Measurements from ENCODE around the gene ATP6V0A1. TPM values are rescaled to one million over a fixed set of nuclear protein-coding genes. Genes with fewer than 3 reads are reported as not detected.

The ATP6V0A1 gene
- total RNA-seq, 1 experiment from 2014 or later = 53.4 TPM

DNA sequence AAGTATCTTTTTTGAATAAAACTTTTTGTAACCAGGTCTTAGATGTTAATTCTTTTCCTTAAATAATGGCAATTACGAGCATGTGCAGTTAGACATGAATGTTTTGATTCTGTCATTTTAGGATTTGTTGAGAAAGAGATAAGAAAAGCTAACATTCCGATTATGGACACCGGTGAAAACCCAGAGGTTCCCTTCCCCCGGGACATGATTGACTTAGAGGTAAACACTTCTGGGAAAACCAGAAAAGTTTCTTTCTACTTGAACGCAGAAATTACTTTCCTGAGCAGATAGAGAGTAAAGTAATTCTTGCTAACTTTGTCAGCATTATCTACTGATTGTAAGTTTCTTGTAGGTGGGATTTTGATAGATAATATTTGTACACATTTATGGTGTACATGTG lies 9.2 kb downstream of the ATP6V0A1 start:
- DNase-seq (ENCODE audit: low read depth, low spot score) (no peak), ATAC-seq (no peak)
- intact Hi-C loops (cut with micrococcal nuclease; ENCODE audit: unreplicated experiment) = no loop called here
- Histone ChIP-seq H3K4me3 (ENCODE audit: low read depth in 2 of 2, low read length in 2 of 2) (no peak overlapping the region), H3K4me1 (ENCODE audit: control insufficient read depth, insufficient read depth, low read length) (no peaks in the 10 kb centered on the region), H3K9me3 (ENCODE audit: control insufficient read depth, insufficient read depth, low read depth, low read length) (no peaks in the 10 kb centered on the region), H3K27ac (ENCODE audit: low read length) (no peak overlapping the region), H3K36me3 (ENCODE audit: control insufficient read depth, insufficient read depth, low read length) (peaks cover 12% of the 10 kb centered on the region; the same call in 1 of the 2 replicates), H3K27me3 (ENCODE audit: control insufficient read depth, insufficient read depth, low read length) (no peaks in the 10 kb centered on the region)
- POLR2A ChIA-PET = no interaction called here
- TF ChIP-seq, protein P1, sequence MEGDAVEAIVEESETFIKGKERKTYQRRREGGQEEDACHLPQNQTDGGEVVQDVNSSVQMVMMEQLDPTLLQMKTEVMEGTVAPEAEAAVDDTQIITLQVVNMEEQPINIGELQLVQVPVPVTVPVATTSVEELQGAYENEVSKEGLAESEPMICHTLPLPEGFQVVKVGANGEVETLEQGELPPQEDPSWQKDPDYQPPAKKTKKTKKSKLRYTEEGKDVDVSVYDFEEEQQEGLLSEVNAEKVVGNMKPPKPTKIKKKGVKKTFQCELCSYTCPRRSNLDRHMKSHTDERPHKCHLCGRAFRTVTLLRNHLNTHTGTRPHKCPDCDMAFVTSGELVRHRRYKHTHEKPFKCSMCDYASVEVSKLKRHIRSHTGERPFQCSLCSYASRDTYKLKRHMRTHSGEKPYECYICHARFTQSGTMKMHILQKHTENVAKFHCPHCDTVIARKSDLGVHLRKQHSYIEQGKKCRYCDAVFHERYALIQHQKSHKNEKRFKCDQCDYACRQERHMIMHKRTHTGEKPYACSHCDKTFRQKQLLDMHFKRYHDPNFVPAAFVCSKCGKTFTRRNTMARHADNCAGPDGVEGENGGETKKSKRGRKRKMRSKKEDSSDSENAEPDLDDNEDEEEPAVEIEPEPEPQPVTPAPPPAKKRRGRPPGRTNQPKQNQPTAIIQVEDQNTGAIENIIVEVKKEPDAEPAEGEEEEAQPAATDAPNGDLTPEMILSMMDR (IDR thresholded peaks at IDR 0.05) = no peak
- TF ChIP-seq, protein P2, sequence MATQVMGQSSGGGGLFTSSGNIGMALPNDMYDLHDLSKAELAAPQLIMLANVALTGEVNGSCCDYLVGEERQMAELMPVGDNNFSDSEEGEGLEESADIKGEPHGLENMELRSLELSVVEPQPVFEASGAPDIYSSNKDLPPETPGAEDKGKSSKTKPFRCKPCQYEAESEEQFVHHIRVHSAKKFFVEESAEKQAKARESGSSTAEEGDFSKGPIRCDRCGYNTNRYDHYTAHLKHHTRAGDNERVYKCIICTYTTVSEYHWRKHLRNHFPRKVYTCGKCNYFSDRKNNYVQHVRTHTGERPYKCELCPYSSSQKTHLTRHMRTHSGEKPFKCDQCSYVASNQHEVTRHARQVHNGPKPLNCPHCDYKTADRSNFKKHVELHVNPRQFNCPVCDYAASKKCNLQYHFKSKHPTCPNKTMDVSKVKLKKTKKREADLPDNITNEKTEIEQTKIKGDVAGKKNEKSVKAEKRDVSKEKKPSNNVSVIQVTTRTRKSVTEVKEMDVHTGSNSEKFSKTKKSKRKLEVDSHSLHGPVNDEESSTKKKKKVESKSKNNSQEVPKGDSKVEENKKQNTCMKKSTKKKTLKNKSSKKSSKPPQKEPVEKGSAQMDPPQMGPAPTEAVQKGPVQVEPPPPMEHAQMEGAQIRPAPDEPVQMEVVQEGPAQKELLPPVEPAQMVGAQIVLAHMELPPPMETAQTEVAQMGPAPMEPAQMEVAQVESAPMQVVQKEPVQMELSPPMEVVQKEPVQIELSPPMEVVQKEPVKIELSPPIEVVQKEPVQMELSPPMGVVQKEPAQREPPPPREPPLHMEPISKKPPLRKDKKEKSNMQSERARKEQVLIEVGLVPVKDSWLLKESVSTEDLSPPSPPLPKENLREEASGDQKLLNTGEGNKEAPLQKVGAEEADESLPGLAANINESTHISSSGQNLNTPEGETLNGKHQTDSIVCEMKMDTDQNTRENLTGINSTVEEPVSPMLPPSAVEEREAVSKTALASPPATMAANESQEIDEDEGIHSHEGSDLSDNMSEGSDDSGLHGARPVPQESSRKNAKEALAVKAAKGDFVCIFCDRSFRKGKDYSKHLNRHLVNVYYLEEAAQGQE (IDR thresholded peaks at IDR 0.05; ENCODE audit: insufficient read depth in 1 of 2, low read depth in 2 of 2, low read length in 1 of 2) = no peak
- no peak for TF ChIP-seq SIN3A (IDR thresholded peaks at IDR 0.05; ENCODE audit: borderline replicate concordance, insufficient read depth, low read depth, low read length)
- TF ChIP-seq POLR2AphosphoS5 (IDR thresholded peaks at IDR 0.05; ENCODE audit: low read depth, low read length) = no peak
- no peak for TF ChIP-seq TCF7L2 (IDR thresholded peaks at IDR 0.05; ENCODE audit: low read depth, low read length)
- CTCF ChIA-PET = no interaction called here
- no TSS peak for BruUV-seq (replicated peaks)
- in situ Hi-C loops (cut with HindIII; ENCODE audit: low pct_unique_long_range_greater_than_20kb, low sequenced_read_pairs) = no loop called here

DNA sequence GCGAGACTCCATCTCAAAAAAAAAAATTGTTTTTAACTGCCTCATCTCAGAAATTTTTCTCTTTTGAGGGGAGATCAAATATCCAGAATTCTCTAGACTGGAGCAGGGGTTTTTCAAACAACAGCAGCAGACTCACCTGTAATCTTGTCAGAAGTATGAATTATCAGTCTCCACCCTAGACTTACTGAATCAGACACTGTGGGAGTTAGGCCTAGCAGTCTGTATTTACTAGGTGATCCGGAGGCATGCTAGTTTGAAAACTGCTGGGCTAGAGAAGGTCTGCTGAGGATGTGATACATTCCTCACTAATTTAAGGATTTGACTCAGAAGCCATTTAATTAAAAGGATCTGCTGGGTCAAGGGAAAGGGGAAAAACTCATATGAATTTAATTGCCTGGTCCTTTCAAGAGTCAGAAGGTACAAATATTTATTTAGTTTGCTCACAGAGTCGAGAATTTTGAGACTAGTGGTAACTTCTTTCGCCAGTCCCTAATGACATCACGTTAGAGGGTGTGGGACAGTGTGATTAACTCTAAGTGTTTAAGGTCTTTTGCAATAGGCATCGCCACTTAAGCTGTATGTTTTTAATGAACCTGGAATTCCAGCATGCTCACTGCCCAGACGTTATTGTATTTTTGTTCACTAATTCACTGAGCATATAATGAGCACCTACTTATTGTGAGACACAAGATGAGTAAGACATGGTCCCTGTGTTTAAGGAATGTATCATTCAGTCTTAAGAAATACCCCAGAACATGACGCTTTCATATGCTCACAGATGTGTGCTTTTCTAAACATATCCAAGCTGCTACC lies 14.2 kb downstream of the ATP6V0A1 start:
- H3K4me3 ChIP-seq (ENCODE audit: low read depth in 2 of 2, low read length in 2 of 2) = no peak overlapping the region
- CTCF ChIA-PET = no interaction called here
- ATAC-seq = no peak
- no peaks in the 10 kb centered on the region for H3K9me3 ChIP-seq (ENCODE audit: control insufficient read depth, insufficient read depth, low read depth, low read length)
- no peak overlapping the region for H3K27ac ChIP-seq (ENCODE audit: low read length)
- TF ChIP-seq TCF7L2 (IDR thresholded peaks at IDR 0.05; ENCODE audit: low read depth, low read length) (no peak), POLR2AphosphoS5 (IDR thresholded peaks at IDR 0.05; ENCODE audit: low read depth, low read length) (no peak), SIN3A (IDR thresholded peaks at IDR 0.05; ENCODE audit: borderline replicate concordance, insufficient read depth, low read depth, low read length) (no peak)
- TF ChIP-seq, protein P2 (IDR thresholded peaks at IDR 0.05; ENCODE audit: insufficient read depth in 1 of 2, low read depth in 2 of 2, low read length in 1 of 2) = no peak
- TF ChIP-seq, protein P1 (IDR thresholded peaks at IDR 0.05) = no peak
- no TSS peak for BruUV-seq (replicated peaks)
- in situ Hi-C loops (cut with HindIII; ENCODE audit: low pct_unique_long_range_greater_than_20kb, low sequenced_read_pairs) (no loop called here), intact Hi-C loops (cut with micrococcal nuclease; ENCODE audit: unreplicated experiment) (no loop called here)
- H3K4me1 ChIP-seq (ENCODE audit: control insufficient read depth, insufficient read depth, low read length) = no peaks in the 10 kb centered on the region
- DNase-seq (ENCODE audit: low read depth, low spot score) = no peak
- POLR2A ChIA-PET = no interaction called here
- peaks cover 23% of the 10 kb centered on the region for H3K36me3 ChIP-seq (ENCODE audit: control insufficient read depth, insufficient read depth, low read length)
- H3K27me3 ChIP-seq (ENCODE audit: control insufficient read depth, insufficient read depth, low read length) = no peaks in the 10 kb centered on the region

Measured in Panc1 (cell line).